GM12872 (cell line): ENCODE data around the gene CLEC16A.
A peak's percentile ranks its signal among the peaks of the same experiment; 100 is the strongest.

Source experiments
- CTCF ChIP-seq: IDR thresholded peaks from 3 replicates; pipeline ENCODE4 v1.5.1; 2011; ENCODE audit warnings: low read depth, mild to moderate bottlenecking, low read length, moderate library complexity; ENCODE audit not compliant: insufficient read depth

Gene CLEC16A

DNA sequence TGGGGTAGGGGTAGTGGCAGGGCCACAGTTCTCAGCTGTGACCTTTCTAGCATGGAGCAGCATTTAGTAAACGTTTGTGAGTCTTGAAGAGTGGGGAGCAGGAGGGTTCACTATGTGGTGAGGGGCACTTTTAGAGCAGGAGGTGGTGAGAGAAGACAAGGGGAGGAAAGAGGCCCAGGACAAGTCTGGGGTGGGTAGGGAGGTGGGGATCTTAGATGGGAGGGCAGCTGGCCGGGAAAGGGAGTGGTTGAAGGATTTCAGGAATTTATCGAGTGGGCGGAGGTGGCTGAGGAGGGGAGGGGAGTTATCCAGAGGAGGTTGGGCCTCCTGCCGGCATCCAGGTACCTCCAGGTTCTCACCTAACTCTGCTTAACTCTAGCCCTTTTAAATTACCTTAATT is 1.9 kb downstream of the CLEC16A start:
- no peak for TF ChIP-seq CTCF

DNA sequence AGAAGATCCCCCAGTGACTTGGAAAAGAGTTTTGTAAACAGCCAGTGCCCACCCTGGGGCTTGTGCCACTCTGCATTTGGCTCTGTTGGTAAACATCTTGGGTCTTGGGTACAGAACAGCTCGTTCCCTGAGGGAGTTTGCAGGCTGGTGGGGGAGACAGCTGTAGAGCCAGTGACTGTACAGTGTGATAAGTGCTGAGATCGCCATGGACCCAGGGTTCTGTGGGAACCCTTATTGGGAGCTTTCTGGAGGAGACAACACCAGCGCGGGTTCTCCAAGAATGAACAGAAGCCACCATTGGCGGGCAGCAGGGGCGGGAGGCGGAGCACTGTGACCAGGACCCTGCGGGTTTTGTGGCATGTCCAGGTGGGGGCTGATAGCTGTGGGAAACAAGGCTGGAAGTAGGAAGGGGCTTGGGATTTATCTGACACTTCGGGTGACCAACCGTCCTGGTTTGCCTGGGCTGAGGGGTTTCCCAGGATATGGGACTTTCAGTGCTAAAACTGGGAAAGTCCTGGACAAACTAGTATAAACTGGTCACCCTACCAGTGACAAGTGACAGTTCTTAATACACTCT is 2.9 kb downstream of the CLEC16A start:
- no peak for TF ChIP-seq CTCF

DNA sequence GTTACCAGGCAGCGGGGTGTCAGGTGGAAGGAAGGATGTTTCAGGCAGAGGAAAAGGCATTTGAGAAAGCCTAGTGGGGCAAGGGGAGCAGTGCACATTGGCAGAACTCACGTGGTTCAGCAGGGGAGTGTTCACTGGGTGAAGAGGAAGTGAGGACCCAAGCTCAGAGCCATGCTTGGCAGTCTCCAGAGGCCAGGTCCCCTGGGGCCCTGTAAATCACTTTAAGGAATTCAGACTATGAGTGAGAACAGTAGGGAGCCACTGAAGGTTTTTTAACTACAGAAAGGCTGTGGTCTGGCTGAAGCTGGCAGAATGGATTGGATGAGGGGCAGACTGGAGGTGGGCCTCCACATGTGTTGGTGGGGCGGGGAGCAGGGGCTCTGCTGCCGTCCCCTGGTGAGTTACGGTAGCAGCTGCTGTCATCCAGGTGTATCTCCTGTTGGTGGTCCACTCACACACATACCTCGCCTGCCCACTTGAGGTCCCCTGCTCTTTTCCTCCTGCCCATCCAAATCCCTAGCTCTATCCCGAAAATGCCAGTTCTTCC is 5.1 kb downstream of the CLEC16A start:
- TF ChIP-seq CTCF, result peak; percentile 65

- TF ChIP-seq CTCF, result no peak
Measured at GRCh38 chr16:10950393-10950792, 6.0 kb downstream of the CLEC16A start.

DNA sequence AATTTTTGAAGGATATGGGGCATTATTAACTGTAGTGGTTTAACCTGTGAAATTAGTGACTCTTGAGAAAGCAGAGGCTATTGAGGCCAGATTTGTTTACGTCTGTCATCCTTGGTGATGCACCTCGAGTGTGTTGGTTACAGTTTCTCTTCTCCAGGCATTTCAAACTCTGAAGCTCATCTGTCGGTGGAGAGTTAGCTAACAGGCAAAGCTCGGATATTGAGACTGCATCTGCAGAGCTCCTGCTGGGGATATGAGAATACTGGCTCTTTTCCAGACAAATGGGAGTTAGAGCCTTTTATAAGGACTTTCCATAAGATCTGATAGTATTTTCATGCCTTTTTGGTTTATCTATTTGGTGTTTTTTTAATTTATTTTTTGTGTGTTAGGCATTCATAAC is 6.7 kb downstream of the CLEC16A start:
- no peak for TF ChIP-seq CTCF

DNA sequence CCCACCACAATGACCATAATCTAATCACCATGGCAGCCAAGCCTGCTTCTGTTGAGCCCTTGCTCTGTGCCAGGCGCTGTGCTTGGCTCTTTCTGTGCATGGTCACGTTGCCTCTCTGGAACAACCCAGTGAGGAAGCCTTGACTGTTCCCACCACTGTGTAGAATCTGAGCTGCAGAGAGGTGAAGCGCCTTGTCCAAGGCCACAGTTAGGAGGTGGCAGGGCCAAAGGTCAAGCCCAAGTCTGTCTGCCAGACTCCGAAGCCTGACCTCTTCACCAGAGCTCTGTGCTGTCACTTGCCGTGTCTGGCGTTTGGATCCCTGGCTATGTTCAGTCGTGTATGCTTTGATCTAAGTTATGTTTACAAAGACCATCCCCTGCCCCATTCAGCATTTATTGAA is 10.5 kb downstream of the CLEC16A start:
- no peak for TF ChIP-seq CTCF

DNA sequence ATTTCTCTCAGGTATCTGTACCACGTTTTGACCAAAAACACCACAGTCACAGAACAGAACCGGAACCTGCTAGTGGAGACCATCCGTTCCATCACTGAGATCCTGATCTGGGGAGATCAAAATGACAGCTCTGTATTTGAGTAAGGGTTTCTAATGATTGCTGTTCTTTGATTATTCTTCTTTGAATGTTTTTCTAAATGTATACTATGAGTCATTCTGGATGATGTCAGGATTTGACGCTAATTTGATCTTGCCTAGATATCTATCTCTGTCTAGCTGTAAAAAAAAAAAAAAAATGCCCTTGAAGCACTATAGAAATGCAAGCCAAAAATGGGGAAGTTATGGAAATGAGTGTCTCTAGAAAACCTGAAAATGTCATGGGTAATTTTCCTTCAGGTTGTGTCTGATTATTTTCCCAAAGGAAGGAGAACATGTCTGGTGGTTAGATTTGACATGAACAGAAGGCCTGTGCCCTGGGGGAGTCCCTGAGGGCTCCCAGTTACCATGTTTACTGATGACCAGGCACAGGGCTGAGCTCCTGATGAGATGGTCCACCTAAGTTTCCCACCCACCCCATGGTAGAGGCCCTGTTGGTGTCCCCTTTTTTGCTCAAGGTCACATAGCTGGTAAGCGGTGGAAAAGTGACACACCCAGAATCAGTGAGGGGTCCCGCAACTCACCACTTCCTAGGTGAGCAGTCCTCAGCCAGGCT is 13.6 kb downstream of the CLEC16A start:
- no peak for TF ChIP-seq CTCF
